ENCODE results near the gene GAR1.
A peak's percentile ranks its signal among the peaks of the same experiment; 100 is the strongest.
"Not testable (repeated sequence)": the region's sequence is repeated elsewhere in the genome, so short reads cannot be mapped to it uniquely, and the experiment has no call there.

Gene GAR1

GRCh38 chr4:109815151-109816081, at the start of gene GAR1:
TSS of gene GAR1 (plus strand) at chr4:109815762. CDS start at chr4:109816165, 403 bp downstream.
- DNase-seq (ENCODE audit: low read depth), result peak; percentile 74

GRCh38 chr4:109782092-109782491, 33.5 kb upstream of the GAR1 start:
- not testable (repeated sequence) for DNase-seq (ENCODE audit: low read depth)

- DNase-seq (ENCODE audit: low read depth), result no peak
Observed at GRCh38 chr4:109786846-109787245, 28.7 kb upstream of the GAR1 start.

GRCh38 chr4:109787807-109788206, 27.8 kb upstream of the GAR1 start:
- no peak for DNase-seq (ENCODE audit: low read depth)

- no peak for DNase-seq (ENCODE audit: low read depth)
Observed at GRCh38 chr4:109795059-109795458, 20.5 kb upstream of the GAR1 start.

- DNase-seq (ENCODE audit: low read depth), result no peak
Observed at GRCh38 chr4:109798866-109799265, 16.7 kb upstream of the GAR1 start.

GRCh38 chr4:109801099-109801789, 14.3 kb upstream of the GAR1 start:
- no peak for DNase-seq (ENCODE audit: low read depth)

GRCh38 chr4:109801895-109802319, 13.7 kb upstream of the GAR1 start, which contains the start of gene CFI:
TSS of gene CFI (minus strand) at chr4:109801999. CDS start at chr4:109801971, 28 bp downstream.
- DNase-seq (ENCODE audit: low read depth), result no peak

GRCh38 chr4:109803924-109804571, 11.5 kb upstream of the GAR1 start:
- no peak for DNase-seq (ENCODE audit: low read depth)

GRCh38 chr4:109809655-109810054, 5.9 kb upstream of the GAR1 start:
- no peak for DNase-seq (ENCODE audit: low read depth)

GRCh38 chr4:109810552-109811387, 4.8 kb upstream of the GAR1 start:
- DNase-seq (ENCODE audit: low read depth), result no peak

GRCh38 chr4:109811707-109812106, 3.9 kb upstream of the GAR1 start:
- DNase-seq (ENCODE audit: low read depth), result no peak

GRCh38 chr4:109816082-109816442, 500 bp downstream of the GAR1 start:
- peak; percentile 4 for DNase-seq (ENCODE audit: low read depth)

GRCh38 chr4:109816894-109817293, 1.3 kb downstream of the GAR1 start:
- no peak for DNase-seq (ENCODE audit: low read depth)

- DNase-seq (ENCODE audit: low read depth), result no peak
Observed at GRCh38 chr4:109818268-109818667, 2.7 kb downstream of the GAR1 start.

- no peak for DNase-seq (ENCODE audit: low read depth)
Observed at GRCh38 chr4:109820563-109820962, 5.0 kb downstream of the GAR1 start.

GRCh38 chr4:109821185-109821584, 5.6 kb downstream of the GAR1 start:
- no peak for DNase-seq (ENCODE audit: low read depth)

GRCh38 chr4:109826719-109827118, 11.2 kb downstream of the GAR1 start:
- no peak for DNase-seq (ENCODE audit: low read depth)

GRCh38 chr4:109827672-109828071, 12.1 kb downstream of the GAR1 start, which contains the start of gene RRH:
TSS of gene RRH (plus strand) at chr4:109827972. CDS start at chr4:109828028, 56 bp downstream.
- no peak for DNase-seq (ENCODE audit: low read depth)

- DNase-seq (ENCODE audit: low read depth), result no peak
Observed at GRCh38 chr4:109833756-109834155, 18.2 kb downstream of the GAR1 start.

- DNase-seq (ENCODE audit: low read depth), result no peak
Observed at GRCh38 chr4:109836985-109837384, 21.4 kb downstream of the GAR1 start.

Measured in stimulated activated CD8-positive, alpha-beta memory T cell treated with anti-CD3 and anti-CD28 coated beads, Interleukin-15, amount 100 ng/mL, for 1 hour (primary cell).